IMR-90 (cell line): Measurements from ENCODE around the gene C14orf180. TPM values are rescaled to one million over a fixed set of nuclear protein-coding genes. Genes with fewer than 3 reads are reported as not detected.
A peak's percentile ranks its signal among the peaks of the same experiment; 100 is the strongest.

Experiments used
- ATAC-seq: fragments of 200-7000 bp; cut with Tn5 transposase; 2 replicates; pipeline ENCODE4 v1.9.1; 2020; ENCODE audit warnings: low read depth, mild to moderate bottlenecking, moderate library complexity
- BruUV-seq: library from RNA; stranded (reverse); fragments of 400-500 nt; replicated peaks from 2 replicates; lab custom pipeline; 2021; lab: Mats Ljungman, UMichigan
- CTCF ChIA-PET: fragments of 300-600 bp; formaldehyde crosslinking; extraction: SDS; loops from one replicate; lab custom pipeline; 2021; ENCODE audit warnings: antibody characterized with exemption; lab: Yijun Ruan, JAX
- POLR2A ChIA-PET: fragments of 300-600 bp; sonication (Branson Sonifier 250); formaldehyde crosslinking; loops from one replicate; lab custom pipeline; 2022; ENCODE audit warnings: antibody characterized with exemption; ENCODE audit not compliant: unreplicated experiment; lab: Charles Lee
- DNase-seq: peaks from one replicate; pipeline ENCODE4 v3.0.0; 2013
- H2AFZ ChIP-seq: replicated peaks from 2 replicates; pipeline ENCODE3; 2013; ENCODE audit warnings: low read length, mild to moderate bottlenecking; ENCODE audit not compliant: poor library complexity
- H2AK5ac ChIP-seq: 2 replicates; pipeline ENCODE4 v1.6.1; 2013; ENCODE audit warnings: low read depth, low read length, inconsistent platforms
- H2AK9ac ChIP-seq: replicated peaks from 2 replicates; pipeline ENCODE3; 2013; ENCODE audit warnings: mild to moderate bottlenecking, low read depth, low read length, moderate library complexity; ENCODE audit not compliant: poor library complexity
- H2BK120ac ChIP-seq: 2 replicates; pipeline ENCODE4 v1.6.1; 2013; ENCODE audit warnings: low read depth, low read length, inconsistent platforms
- H2BK15ac ChIP-seq: 3 replicates; pipeline ENCODE4 v1.6.1; 2013; ENCODE audit warnings: low read depth, low read length, inconsistent platforms
- H2BK20ac ChIP-seq: 2 replicates; pipeline ENCODE4 v1.6.1; 2013; ENCODE audit warnings: low read depth, mild to moderate bottlenecking, inconsistent platforms, low read length, moderate library complexity
- H2BK5ac ChIP-seq: 2 replicates; pipeline ENCODE4 v1.6.1; 2013; ENCODE audit warnings: mild to moderate bottlenecking, low read depth, low read length, inconsistent platforms; ENCODE audit not compliant: poor library complexity, severe bottlenecking
- H3K14ac ChIP-seq: replicated peaks from 2 replicates; pipeline ENCODE4 v1.6.1; 2013; ENCODE audit warnings: low read depth, low read length, inconsistent platforms
- H3K18ac ChIP-seq: 2 replicates; pipeline ENCODE4 v1.6.1; 2013; ENCODE audit warnings: low read depth, low read length, control low read depth
- H3K23ac ChIP-seq: 2 replicates; pipeline ENCODE4 v1.6.1; 2013; ENCODE audit warnings: low read depth, low read length, inconsistent platforms
- H3K27ac ChIP-seq: 2 replicates; pipeline ENCODE4 v1.5.1; 2013; ENCODE audit warnings: mild to moderate bottlenecking, control low read depth, low read length; ENCODE audit not compliant: insufficient read depth
- H3K27me3 ChIP-seq: 2 replicates; pipeline ENCODE4 v1.6.1; 2013; ENCODE audit warnings: low read length; ENCODE audit not compliant: control insufficient read depth, insufficient read depth
- H3K36me3 ChIP-seq: 2 replicates; pipeline ENCODE4 v1.6.1; 2013; ENCODE audit warnings: low read length, mixed read lengths; ENCODE audit not compliant: control insufficient read depth, insufficient read depth
- H3K4ac ChIP-seq: 2 replicates; pipeline ENCODE4 v1.6.1; 2013; ENCODE audit warnings: low read depth, low read length, inconsistent platforms
- H3K4me1 ChIP-seq: 2 replicates; pipeline ENCODE4 v1.6.1; 2013; ENCODE audit warnings: low read length, mixed read lengths; ENCODE audit not compliant: control insufficient read depth, insufficient read depth
- H3K4me2 ChIP-seq: 2 replicates; pipeline ENCODE4 v1.6.1; 2013; ENCODE audit warnings: low read depth, mild to moderate bottlenecking, control low read depth, low read length, moderate library complexity
- H3K4me3 ChIP-seq: 2 replicates; pipeline ENCODE4 v1.5.1; 2013; ENCODE audit warnings: low read depth, mild to moderate bottlenecking, control low read depth, low read length, moderate library complexity; ENCODE audit not compliant: insufficient read depth
- H3K56ac ChIP-seq: 2 replicates; pipeline ENCODE4 v1.6.1; 2013; ENCODE audit warnings: low read length, inconsistent platforms; ENCODE audit not compliant: insufficient read depth; ENCODE audit errors: extremely low read depth
- H3K79me1 ChIP-seq, 2 experiments: 2 replicates each; pipeline ENCODE4 v1.6.1; 2013; ENCODE audit warnings: low read length in 2 of 2, inconsistent platforms in 1 of 2, low read depth in 1 of 2
- H3K9ac ChIP-seq: 2 replicates; pipeline ENCODE4 v1.6.1; 2013; ENCODE audit warnings: low read depth, low read length, control low read depth
- H3K9me1 ChIP-seq: 2 replicates; pipeline ENCODE4 v1.6.1; 2013; ENCODE audit warnings: low read length, inconsistent platforms; ENCODE audit not compliant: insufficient read depth
- H3K9me3 ChIP-seq: 2 replicates; pipeline ENCODE4 v1.6.1; 2013; ENCODE audit warnings: low read length; ENCODE audit not compliant: control insufficient read depth, insufficient read depth
- H4K20me1 ChIP-seq: 2 replicates; pipeline ENCODE4 v1.6.1; 2013; ENCODE audit warnings: low read length, inconsistent platforms; ENCODE audit not compliant: insufficient read depth
- H4K5ac ChIP-seq: 2 replicates; pipeline ENCODE4 v1.6.1; 2013; ENCODE audit warnings: mild to moderate bottlenecking, low read depth, low read length, control low read depth
- H4K8ac ChIP-seq, 2 experiments: 2 replicates each; pipeline ENCODE4 v1.6.1; 2013; ENCODE audit warnings: low read depth in 2 of 2, low read length in 2 of 2, control low read depth in 1 of 2, inconsistent platforms in 1 of 2
- H4K91ac ChIP-seq: 2 replicates; pipeline ENCODE4 v1.6.1; 2013; ENCODE audit warnings: low read depth, low read length, inconsistent platforms; ENCODE audit not compliant: insufficient read depth
- BHLHE40 ChIP-seq: fragments of 150-350 bp; IDR thresholded peaks from 2 replicates; pipeline ENCODE4 v1.6.1; 2016; ENCODE audit warnings: mild to moderate bottlenecking, low read depth, low read length
- CEBPB ChIP-seq: IDR thresholded peaks from 2 replicates; pipeline ENCODE4 v1.6.1; 2012; ENCODE audit warnings: low read depth, low read length, improper control_type of control experiment
- MAZ ChIP-seq: IDR thresholded peaks from 2 replicates; pipeline ENCODE4 v1.6.1; 2012; ENCODE audit warnings: low read depth, mild to moderate bottlenecking, low read length, improper control_type of control experiment, moderate library complexity, borderline replicate concordance
- MXI1 ChIP-seq: IDR thresholded peaks from 2 replicates; pipeline ENCODE4 v1.6.1; 2012; ENCODE audit warnings: low read depth, mild to moderate bottlenecking, low read length, moderate library complexity, borderline replicate concordance
- NFE2L2 ChIP-seq: fragments of 150-350 bp; IDR thresholded peaks from 2 replicates; pipeline ENCODE4 v1.6.1; 2016; ENCODE audit warnings: low read depth, mild to moderate bottlenecking, low read length
- POLR2A ChIP-seq: IDR thresholded peaks from 2 replicates; pipeline ENCODE4 v1.6.1; 2012; ENCODE audit warnings: mild to moderate bottlenecking, low read depth, low read length
- RAD21 ChIP-seq: IDR thresholded peaks from 2 replicates; pipeline ENCODE4 v1.6.1; 2012; ENCODE audit warnings: low read length, improper control_type of control experiment
- RCOR1 ChIP-seq: IDR thresholded peaks from 2 replicates; pipeline ENCODE4 v1.6.1; 2012; ENCODE audit warnings: mild to moderate bottlenecking, low read length, improper control_type of control experiment; ENCODE audit not compliant: insufficient replicate concordance
- RFX5 ChIP-seq: IDR thresholded peaks from 2 replicates; pipeline ENCODE4 v1.8.0; 2012; ENCODE audit warnings: low read depth, mild to moderate bottlenecking, low read length, moderate library complexity
- SMC3 ChIP-seq: fragments of 150-350 bp; IDR thresholded peaks from 2 replicates; pipeline ENCODE4 v1.6.1; 2016; ENCODE audit warnings: low read depth, mild to moderate bottlenecking, antibody characterized with exemption, low read length, moderate library complexity
- WGBS, 2 experiments: methylation state at CpG; one replicate each; pipeline versions ENCODE4 v1.1.5 to v1.1.7; 2013; ENCODE audit warnings: missing lambda C conversion rate in 2 of 2; ENCODE audit not compliant: insufficient read length in 1 of 2; ENCODE audit errors: extremely low coverage in 2 of 2; 5-methylcytosine and 5-hydroxymethylcytosine counted together
- dilution Hi-C: fragments of 300-500 bp; cut with HindIII; formaldehyde crosslinking; loops from one replicate; pipeline ENCODE4 v1.14.3; 2018; ENCODE audit warnings: low sequenced_read_pairs; ENCODE audit not compliant: unreplicated experiment
- in situ Hi-C: fragments of 300-500 bp; cut with MboI; formaldehyde crosslinking; loops from 3 replicates; pipeline ENCODE4 v1.14.3; 2019; ENCODE audit warnings: low sequenced_read_pairs, inconsistent platforms, mixed read lengths
- intact Hi-C: fragments of 100-400 bp; cut with micrococcal nuclease; formaldehyde crosslinking; loops from 2 replicates; pipeline ENCODE4 v1.10.0; 2022
- polyA plus RNA-seq, 3 experiments: library from polyadenylated mRNA; depleted of rRNA; stranded (reverse); fragments of >200 nt; gene quantifications; 2 replicates each; pipeline ENCODE4 v1.2.3, GENCODE V29; 2012; ENCODE audit warnings: low replicate concordance in 1 of 3
- total RNA-seq: library from RNA; depleted of rRNA; stranded (reverse); fragments of >200 nt; gene quantifications from 2 replicates; pipeline ENCODE4 v1.2.3, GENCODE V29; 2012
- TF ChIP-seq, protein P1 (sequence below): conservative IDR thresholded peaks from 2 replicates; pipeline ENCODE4 v1.5.1; 2012; ENCODE audit warnings: mild to moderate bottlenecking, low read depth, low read length, improper control_type of control experiment
- TF ChIP-seq, protein P2 (sequence below): fragments of 150-350 bp; IDR thresholded peaks from 2 replicates; pipeline ENCODE4 v1.6.1; 2017; ENCODE audit warnings: mild to moderate bottlenecking, antibody characterized with exemption, low read length, low read depth

Gene C14orf180
- total and polyA plus RNA-seq, 2 of the 4 experiments (the other 2 are of a cell fraction): not detected

DNA sequence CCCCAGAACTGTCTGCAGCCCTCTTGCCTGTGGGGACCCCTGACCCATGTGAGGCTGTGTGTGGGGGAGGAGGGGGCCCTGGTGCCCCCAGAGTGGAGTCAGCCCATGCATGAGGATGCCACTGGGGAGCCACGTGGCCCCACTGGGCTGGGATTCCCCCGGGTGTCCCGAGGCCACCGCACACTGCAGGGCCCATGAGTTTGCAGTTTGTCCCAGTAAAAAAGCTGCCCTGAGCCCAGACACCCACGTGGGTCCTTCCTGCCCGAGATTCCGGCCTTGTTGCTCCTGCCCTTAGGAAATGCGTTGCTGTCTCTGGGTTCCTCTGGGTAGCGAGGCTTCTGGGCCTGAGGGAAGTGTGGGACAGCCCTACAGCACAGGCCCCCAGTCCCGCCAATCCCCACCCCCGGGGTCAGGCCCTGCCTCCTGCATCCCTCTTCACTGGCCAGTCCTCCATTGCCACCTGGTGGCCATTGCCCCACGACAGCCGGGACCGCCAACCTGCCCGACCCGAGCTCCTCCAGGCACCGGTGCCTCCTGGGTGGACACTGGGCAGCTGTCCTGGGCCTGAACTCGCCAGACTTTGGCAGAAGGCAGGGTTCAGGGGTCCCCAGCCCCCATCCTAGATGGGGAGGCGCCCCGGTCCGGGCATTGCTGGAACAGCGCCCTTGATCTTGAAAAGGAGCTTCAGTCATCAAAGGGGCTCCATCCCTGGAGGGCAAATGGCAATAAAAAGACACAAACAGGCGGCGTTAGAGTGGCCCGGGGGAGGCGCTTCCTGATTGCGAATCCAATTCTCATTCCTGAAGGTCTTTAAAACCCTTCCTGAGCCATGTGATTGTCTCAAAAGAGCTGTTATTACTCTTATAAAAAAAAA, 15.6 kb upstream of the C14orf180 start:
- Histone ChIP-seq H3K4me1 (no peaks in the 10 kb centered on the region), H3K4ac (no peak overlapping the region), H2BK20ac (no peak overlapping the region), H3K23ac (no peak overlapping the region), H3K9ac (no peak overlapping the region), H2BK5ac (no peak overlapping the region), H3K27ac (no peak overlapping the region), H3K18ac (no peak overlapping the region), H2BK120ac (no peak overlapping the region), H3K79me1 (no peaks in the 10 kb centered on the region), H4K20me1 (no peaks in the 10 kb centered on the region), H3K56ac (no peak overlapping the region), H2AFZ (no peak overlapping the region), H2AK9ac (no peak overlapping the region), H3K14ac (no peak overlapping the region), H4K91ac (no peak overlapping the region), H3K27me3 (peaks cover 2% of the 10 kb centered on the region; the same call in 1 of the 2 replicates), H2AK5ac (no peak overlapping the region), H3K36me3 (no peaks in the 10 kb centered on the region), H4K8ac (no peak overlapping the region), H2BK15ac (no peak overlapping the region), H4K5ac (no peak overlapping the region), H3K9me3 (no peaks in the 10 kb centered on the region), H3K4me2 (no peak overlapping the region), H3K9me1 (no peaks in the 10 kb centered on the region), H3K4me3 (no peak overlapping the region)
- TF ChIP-seq RCOR1: no peak
- no peak for TF ChIP-seq MAZ
- TF ChIP-seq, protein P1, sequence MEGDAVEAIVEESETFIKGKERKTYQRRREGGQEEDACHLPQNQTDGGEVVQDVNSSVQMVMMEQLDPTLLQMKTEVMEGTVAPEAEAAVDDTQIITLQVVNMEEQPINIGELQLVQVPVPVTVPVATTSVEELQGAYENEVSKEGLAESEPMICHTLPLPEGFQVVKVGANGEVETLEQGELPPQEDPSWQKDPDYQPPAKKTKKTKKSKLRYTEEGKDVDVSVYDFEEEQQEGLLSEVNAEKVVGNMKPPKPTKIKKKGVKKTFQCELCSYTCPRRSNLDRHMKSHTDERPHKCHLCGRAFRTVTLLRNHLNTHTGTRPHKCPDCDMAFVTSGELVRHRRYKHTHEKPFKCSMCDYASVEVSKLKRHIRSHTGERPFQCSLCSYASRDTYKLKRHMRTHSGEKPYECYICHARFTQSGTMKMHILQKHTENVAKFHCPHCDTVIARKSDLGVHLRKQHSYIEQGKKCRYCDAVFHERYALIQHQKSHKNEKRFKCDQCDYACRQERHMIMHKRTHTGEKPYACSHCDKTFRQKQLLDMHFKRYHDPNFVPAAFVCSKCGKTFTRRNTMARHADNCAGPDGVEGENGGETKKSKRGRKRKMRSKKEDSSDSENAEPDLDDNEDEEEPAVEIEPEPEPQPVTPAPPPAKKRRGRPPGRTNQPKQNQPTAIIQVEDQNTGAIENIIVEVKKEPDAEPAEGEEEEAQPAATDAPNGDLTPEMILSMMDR: peak; percentile 63
- TF ChIP-seq BHLHE40: no peak
- TF ChIP-seq CEBPB: no peak
- TF ChIP-seq POLR2A: no peak
- TF ChIP-seq SMC3: peak; percentile 60
- no peak for TF ChIP-seq RFX5
- TF ChIP-seq, protein P2, sequence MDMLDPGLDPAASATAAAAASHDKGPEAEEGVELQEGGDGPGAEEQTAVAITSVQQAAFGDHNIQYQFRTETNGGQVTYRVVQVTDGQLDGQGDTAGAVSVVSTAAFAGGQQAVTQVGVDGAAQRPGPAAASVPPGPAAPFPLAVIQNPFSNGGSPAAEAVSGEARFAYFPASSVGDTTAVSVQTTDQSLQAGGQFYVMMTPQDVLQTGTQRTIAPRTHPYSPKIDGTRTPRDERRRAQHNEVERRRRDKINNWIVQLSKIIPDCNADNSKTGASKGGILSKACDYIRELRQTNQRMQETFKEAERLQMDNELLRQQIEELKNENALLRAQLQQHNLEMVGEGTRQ: no peak
- no peak for TF ChIP-seq NFE2L2
- TF ChIP-seq MXI1: no peak
- TF ChIP-seq RAD21: peak; percentile 72
- 12% methylated on average over 10 of the region's 27 CpGs; no CpG with 5 or more reads in 1 of the 2 experiments for WGBS, 2 experiments
- ChIA-PET CTCF (interaction anchor here (0.6 to 1.2 kb wide), 2 partner anchors 49 to 486 kb away, joined by 3 to 4 read pairs; no protein-coding TSS in a partner anchor), POLR2A (no interaction called here)
- intact Hi-C loops: loop anchor here (1.0 kb wide), 1 partner anchor 486 kb away; no protein-coding TSS in a partner anchor
- DNase-seq (peak; percentile 34), ATAC-seq (peak; percentile 92)
- in situ Hi-C loops: loop anchor here (25.0 kb wide), 1 partner anchor 477 kb away; the partner anchor contains the start of gene ASPG
- dilution Hi-C loops: no loop called here
- BruUV-seq: no TSS peak
